LNCaP clone FGC (cell line): ENCODE data around the gene TOLLIP.

Experiments used
- DNase-seq: peaks from one replicate; pipeline ENCODE4 v3.0.0-alpha.2; 2011; ENCODE audit warnings: low read depth
- H3K4me3 ChIP-seq: 2 replicates; pipeline ENCODE4 v1.5.1; 2011; ENCODE audit warnings: mild to moderate bottlenecking, low read depth, low read length, control low read depth
- CTCF ChIP-seq: IDR thresholded peaks from 2 replicates; pipeline ENCODE4 v1.5.1; 2012; ENCODE audit warnings: mild to moderate bottlenecking; ENCODE audit not compliant: control insufficient read depth, insufficient read depth; ENCODE audit errors: extremely low read depth

The TOLLIP gene

GRCh38 chr11:1285316-1285744 lies 24.1 kb downstream of the TOLLIP start:
- DNase-seq = no peak
- H3K4me3 ChIP-seq = no peak overlapping the region
- no peak for TF ChIP-seq CTCF

- no peak for TF ChIP-seq CTCF
- H3K4me3 ChIP-seq = no peak overlapping the region
Observed at GRCh38 chr11:1283906-1284305, 25.5 kb downstream of the TOLLIP start.

GRCh38 chr11:1283091-1283511 lies 26.3 kb downstream of the TOLLIP start:
- DNase-seq = no peak
- no peak overlapping the region for H3K4me3 ChIP-seq
- no peak for TF ChIP-seq CTCF

More at GRCh38 chr11:1283906-1284305, 25.5 kb downstream of the TOLLIP start:
- DNase-seq = no peak

GRCh38 chr11:1281974-1282365 lies 27.5 kb downstream of the TOLLIP start:
- no peak for DNase-seq
- TF ChIP-seq CTCF = no peak
- no peak overlapping the region for H3K4me3 ChIP-seq

GRCh38 chr11:1281326-1281973 lies 28.0 kb downstream of the TOLLIP start:
- no peak overlapping the region for H3K4me3 ChIP-seq
- no peak for DNase-seq
- TF ChIP-seq CTCF = no peak

- TF ChIP-seq CTCF = no peak
- DNase-seq = no peak
Observed at GRCh38 chr11:1280116-1281035, 29.1 kb downstream of the TOLLIP start.

GRCh38 chr11:1279674-1280055 lies 29.8 kb downstream of the TOLLIP start:
- no peak for DNase-seq
- no peak overlapping the region for H3K4me3 ChIP-seq
- no peak for TF ChIP-seq CTCF

More at GRCh38 chr11:1280116-1281035, 29.1 kb downstream of the TOLLIP start:
- H3K4me3 ChIP-seq = no peak overlapping the region
